Transverse colon (tissue), 4 donors: ENCODE measurements around the gene TRIM67. TPM values are rescaled to one million over a fixed set of nuclear protein-coding genes. Genes with fewer than 3 reads are reported as not detected.
"Not testable (repeated sequence)": the region's sequence is repeated elsewhere in the genome, so short reads cannot be mapped to it uniquely, and the experiment has no call there.

Experiments used
- DNase-seq: peaks from one replicate; pipeline ENCODE4 v3.0.0-alpha.2; 2019
- H3K27ac ChIP-seq, 4 donors: fragments of 200-600 bp; sonication (generic); 2 replicates each; pipeline ENCODE4 v1.5.1; 2016 to 2018; ENCODE audit warnings: inconsistent platforms in 4 of 4
- H3K27me3 ChIP-seq: fragments of 200-600 bp; sonication (generic); 2 replicates; pipeline ENCODE4 v1.5.1; 2017; ENCODE audit warnings: inconsistent platforms
- H3K36me3 ChIP-seq, 4 donors: fragments of 200-600 bp; sonication (generic); 2 replicates each; pipeline ENCODE4 v1.5.1; 2017 to 2019; ENCODE audit warnings: inconsistent platforms in 4 of 4
- H3K4me1 ChIP-seq, 4 donors: fragments of 200-600 bp; sonication (generic); 2 replicates each; pipeline ENCODE4 v1.5.1; 2017 to 2020; ENCODE audit warnings: inconsistent platforms in 4 of 4
- H3K4me3 ChIP-seq, 4 donors: fragments of 200-600 bp; sonication (generic); 1 replicate in 1 of 4; 2 replicates in 3 of 4; pipeline versions ENCODE4 v1.5.1 to v1.6.1; 2017 to 2019; ENCODE audit warnings: inconsistent platforms in 4 of 4
- H3K9me3 ChIP-seq, 2 donors: fragments of 200-600 bp; sonication (generic); 2 replicates each; pipeline ENCODE4 v1.5.1; 2017 to 2019; ENCODE audit warnings: inconsistent platforms in 2 of 2
- EP300 ChIP-seq: sonication (generic); formaldehyde crosslinking; IDR thresholded peaks from one replicate; pipeline ENCODE4 v1.6.1; 2017; ENCODE audit warnings: antibody characterized with exemption, low read depth
- POLR2A ChIP-seq: fragments of 450-650 bp; IDR thresholded peaks from one replicate; pipeline ENCODE4 v1.6.1; 2016; ENCODE audit warnings: antibody characterized with exemption, mild to moderate bottlenecking, moderate library complexity
- POLR2AphosphoS5 ChIP-seq, 3 donors: sonication (generic); formaldehyde crosslinking; IDR thresholded peaks; one replicate each; pipeline ENCODE4 v1.6.1; 2016; ENCODE audit warnings: antibody characterized with exemption in 3 of 3
- WGBS, 2 donors: methylation state at CpG; one replicate each; pipeline ENCODE4 v1.1.5; 2018; ENCODE audit warnings: low coverage in 1 of 2; 5-methylcytosine and 5-hydroxymethylcytosine counted together
- in situ Hi-C, 4 donors: fragments of 200-750 bp; cut with MboI; loops; one replicate each; pipeline versions ENCODE4 v1.15.0 to v1.15.1; 2017; ENCODE audit warnings: low sequenced_read_pairs in 3 of 4, low pct_ligation_motif_present in 1 of 4, low pct_unique_long_range_greater_than_20kb in 1 of 4
- intact Hi-C: fragments of 100-400 bp; cut with DNase I; formaldehyde crosslinking; loops from one replicate; pipeline ENCODE4 v1.15.1; 2023; ENCODE audit warnings: low total_unique reads
- total RNA-seq, 4 donors: library from RNA; depleted of rRNA; stranded (reverse); fragments of >200 nt; gene quantifications; one replicate each; pipeline ENCODE4 v1.1.0, GENCODE V29; 2016
- TF ChIP-seq, protein P1 (sequence below), 5 experiments: fragments of 200-600 bp in 3 of 5; fragments of 450-650 bp in 2 of 5; sonication (generic) in 3 of 5; IDR thresholded peaks; 1 replicate in 2 of 5; 2 replicates in 3 of 5; pipeline ENCODE4 v1.5.1; 2016 to 2017; ENCODE audit warnings: antibody characterized with exemption in 5 of 5, inconsistent platforms in 3 of 5, mild to moderate bottlenecking in 2 of 5, moderate library complexity in 1 of 5

TRIM67 gene
- total RNA-seq, 4 donors from 2014 or later, result under 0.01 to 0.16 TPM; not detected in 2

DNA sequence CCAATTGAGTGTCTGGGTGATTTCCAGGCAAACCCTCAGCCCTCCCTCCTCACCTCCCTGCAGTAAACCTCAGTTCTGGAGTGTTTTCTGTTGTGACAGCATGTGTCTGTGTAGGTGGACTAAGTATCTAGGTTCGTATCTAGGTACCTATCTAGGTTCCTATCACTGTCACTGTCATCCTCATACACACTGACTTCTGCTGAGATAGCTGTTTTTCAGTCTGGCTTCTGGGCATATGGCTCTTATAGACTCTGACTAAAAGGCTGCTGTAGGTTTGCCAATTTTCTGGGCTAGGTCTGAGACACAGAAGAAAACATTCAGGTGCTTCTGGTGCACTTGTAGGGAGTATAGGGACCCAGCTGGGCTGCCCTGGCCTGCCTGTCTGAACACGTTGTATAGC, 8.1 kb upstream of the TRIM67 start:
- intact Hi-C loops, result no loop called here
- H3K36me3 ChIP-seq, result no peaks in the 10 kb centered on the region
- H3K27me3 ChIP-seq, result peaks cover 44% of the 10 kb centered on the region
- 31 to 54% methylated on average over 2 of the region's 2 CpGs for WGBS, 2 donors
- in situ Hi-C loops, result no loop called here
- TF ChIP-seq, protein P1, sequence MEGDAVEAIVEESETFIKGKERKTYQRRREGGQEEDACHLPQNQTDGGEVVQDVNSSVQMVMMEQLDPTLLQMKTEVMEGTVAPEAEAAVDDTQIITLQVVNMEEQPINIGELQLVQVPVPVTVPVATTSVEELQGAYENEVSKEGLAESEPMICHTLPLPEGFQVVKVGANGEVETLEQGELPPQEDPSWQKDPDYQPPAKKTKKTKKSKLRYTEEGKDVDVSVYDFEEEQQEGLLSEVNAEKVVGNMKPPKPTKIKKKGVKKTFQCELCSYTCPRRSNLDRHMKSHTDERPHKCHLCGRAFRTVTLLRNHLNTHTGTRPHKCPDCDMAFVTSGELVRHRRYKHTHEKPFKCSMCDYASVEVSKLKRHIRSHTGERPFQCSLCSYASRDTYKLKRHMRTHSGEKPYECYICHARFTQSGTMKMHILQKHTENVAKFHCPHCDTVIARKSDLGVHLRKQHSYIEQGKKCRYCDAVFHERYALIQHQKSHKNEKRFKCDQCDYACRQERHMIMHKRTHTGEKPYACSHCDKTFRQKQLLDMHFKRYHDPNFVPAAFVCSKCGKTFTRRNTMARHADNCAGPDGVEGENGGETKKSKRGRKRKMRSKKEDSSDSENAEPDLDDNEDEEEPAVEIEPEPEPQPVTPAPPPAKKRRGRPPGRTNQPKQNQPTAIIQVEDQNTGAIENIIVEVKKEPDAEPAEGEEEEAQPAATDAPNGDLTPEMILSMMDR (IDR thresholded peaks at IDR 0.05), result no peak
- TF ChIP-seq EP300 (no peak), POLR2A (no peak), POLR2AphosphoS5 (IDR thresholded peaks at IDR 0.05) (no peak)
- no peak overlapping the region for H3K27ac ChIP-seq
- H3K9me3 ChIP-seq, result peaks cover 10 to 12% of the 10 kb centered on the region in 2 donors
- H3K4me3 ChIP-seq, result no peak overlapping the region
- H3K4me1 ChIP-seq, result no peaks in the 10 kb centered on the region
- DNase-seq, result no peak

DNA sequence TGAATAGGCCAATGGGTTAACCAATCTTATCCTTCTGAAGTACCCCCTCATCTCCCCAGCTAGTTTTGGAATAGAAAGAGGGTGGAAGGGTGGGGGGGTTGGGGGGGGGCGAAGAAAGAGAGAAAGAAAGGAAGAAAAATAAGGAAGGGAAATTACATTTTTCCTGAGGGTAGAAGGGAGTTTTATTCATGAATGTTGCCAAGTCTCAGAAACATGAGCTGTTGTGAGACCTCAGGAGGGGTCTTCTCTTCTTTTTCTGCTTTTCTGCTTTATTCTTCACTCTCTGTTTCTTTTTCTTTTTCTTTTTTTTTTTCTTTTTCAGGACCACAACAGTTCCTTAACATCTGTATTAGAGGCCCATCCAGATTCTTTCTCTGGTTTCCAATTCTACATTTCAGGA, 6.0 kb upstream of the TRIM67 start:
- Histone ChIP-seq H3K27me3 (peaks cover 55% of the 10 kb centered on the region), H3K9me3 (peaks cover 10 to 12% of the 10 kb centered on the region in 2 donors), H3K36me3 (no peaks in the 10 kb centered on the region), H3K4me1 (no peaks in the 10 kb centered on the region), H3K27ac (no peak overlapping the region), H3K4me3 (no peak overlapping the region)
- intact Hi-C loops (no loop called here), in situ Hi-C loops (no loop called here)
- DNase-seq, result no peak
- TF ChIP-seq POLR2A, result no peak
- no peak for TF ChIP-seq EP300
- TF ChIP-seq, protein P1 (IDR thresholded peaks at IDR 0.05), result no peak
- TF ChIP-seq POLR2AphosphoS5 (IDR thresholded peaks at IDR 0.05), result no peak
- WGBS, 2 donors, result 100% methylated on average over 1 of the region's 1 CpG; no CpG with 5 or more reads in 1 of the 2 donors

DNA sequence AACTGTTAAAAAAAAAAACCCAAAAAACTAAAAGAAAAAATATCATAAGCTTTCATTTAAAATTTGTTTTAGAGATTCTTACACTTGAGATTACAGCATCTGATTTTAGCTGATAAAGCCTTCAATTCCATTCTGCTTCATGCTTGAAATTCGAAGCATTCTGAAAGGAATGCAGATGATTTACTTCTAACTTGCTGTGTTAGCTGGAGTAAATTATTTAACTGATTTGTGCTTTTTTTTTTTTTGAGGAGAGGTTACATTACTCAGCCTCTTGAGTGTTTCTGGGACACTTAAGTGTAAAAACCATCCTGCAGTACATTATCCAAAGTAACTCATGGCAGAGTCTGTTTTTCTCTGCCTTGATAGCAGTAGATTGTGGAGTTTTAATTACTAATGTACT, 4.5 kb upstream of the TRIM67 start:
- intact Hi-C loops (no loop called here), in situ Hi-C loops (no loop called here)
- Histone ChIP-seq H3K36me3 (no peaks in the 10 kb centered on the region), H3K27ac (no peak overlapping the region), H3K4me1 (peaks cover 0 to 14% (median 10%) of the 10 kb centered on the region in 4 donors), H3K9me3 (peaks cover under 1 to 3% of the 10 kb centered on the region in 2 donors), H3K27me3 (peaks cover 69% of the 10 kb centered on the region), H3K4me3 (no peak overlapping the region)
- DNase-seq, result no peak
- no peak for TF ChIP-seq POLR2A
- TF ChIP-seq, protein P1 (IDR thresholded peaks at IDR 0.05), result no peak
- WGBS, 2 donors, result 33% methylated on average over 1 of the region's 1 CpG

DNA sequence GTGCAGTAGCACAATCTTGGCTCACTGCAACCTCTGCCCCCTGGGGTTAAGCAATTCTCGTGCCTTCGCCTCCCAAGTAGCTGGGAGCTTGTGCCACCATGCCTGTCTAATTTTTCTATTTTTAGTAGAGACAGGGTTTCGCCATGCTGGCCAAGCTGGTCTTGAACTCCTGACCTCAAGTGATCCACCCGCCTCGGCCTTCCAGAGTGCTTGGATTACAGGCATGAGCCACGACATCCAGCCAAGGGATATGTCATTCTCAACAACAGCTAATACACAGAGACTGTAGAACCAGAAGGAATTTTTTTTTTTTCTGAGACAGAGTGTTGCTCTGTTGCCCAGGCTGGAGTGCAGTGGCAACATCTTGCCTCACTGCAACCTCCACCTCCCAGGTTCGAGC, 3.7 kb upstream of the TRIM67 start:
- H3K4me3 ChIP-seq, H3K36me3 ChIP-seq, H3K9me3 ChIP-seq, intact Hi-C loops, DNase-seq, H3K27ac ChIP-seq, in situ Hi-C loops: not testable (repeated sequence)
- Histone ChIP-seq H3K4me1 (peaks cover 1 to 22% (median 18%) of the 10 kb centered on the region in 4 donors), H3K27me3 (peaks cover 77% of the 10 kb centered on the region)
- 76 to 89% methylated on average over 3 to 7 of the region's 7 CpGs for WGBS, 2 donors

DNA sequence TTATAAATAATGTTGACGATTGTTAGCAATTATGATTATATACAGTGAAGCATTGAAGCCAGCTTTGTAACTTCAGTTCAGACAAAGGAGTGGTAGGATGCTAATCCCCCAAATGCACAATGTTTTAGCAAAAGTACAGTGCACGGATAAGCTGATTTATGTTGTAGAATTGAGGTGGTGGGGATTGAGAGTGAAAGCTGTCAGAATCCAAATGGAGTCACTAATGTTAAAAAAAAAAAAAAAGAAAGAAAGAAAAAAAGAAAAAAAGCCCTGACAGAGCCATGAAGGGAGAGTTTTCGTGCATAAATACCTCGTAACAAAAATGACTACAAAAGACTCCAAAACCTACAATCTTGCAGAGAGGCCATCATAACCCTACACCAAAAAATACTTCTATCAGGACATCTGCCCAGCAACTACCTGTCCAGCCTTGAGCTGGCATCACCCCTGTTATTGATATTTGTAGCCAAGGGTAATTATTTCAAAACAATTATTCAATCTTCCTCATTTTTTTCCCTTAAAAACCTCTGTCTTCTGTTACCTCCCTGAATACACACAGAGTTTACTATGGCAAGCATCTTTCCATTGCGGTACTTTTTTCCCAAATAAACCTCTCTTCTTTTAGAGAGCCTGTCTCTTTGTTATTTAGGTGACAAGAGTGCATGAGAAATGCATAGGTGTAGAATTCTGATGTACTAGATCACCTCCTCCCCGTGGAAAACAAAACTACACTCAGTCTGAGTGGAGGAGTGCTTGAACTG, 2.5 kb upstream of the TRIM67 start:
- no peaks in the 10 kb centered on the region for H3K36me3 ChIP-seq
- H3K27me3 ChIP-seq, result peaks cover 85% of the 10 kb centered on the region
- H3K4me1 ChIP-seq, result peaks cover 4 to 26% (median 19%) of the 10 kb centered on the region in 4 donors
- TF ChIP-seq EP300 (no peak), POLR2A (no peak)
- TF ChIP-seq, protein P1 (IDR thresholded peaks at IDR 0.05), result no peak
- in situ Hi-C loops, result no loop called here
- 62 to 82% methylated on average over 6 of the region's 6 CpGs for WGBS, 2 donors
- intact Hi-C loops, result no loop called here
- no peak for DNase-seq
- H3K27ac ChIP-seq, result no peak overlapping the region
- H3K9me3 ChIP-seq, result no peaks in the 10 kb centered on the region
- H3K4me3 ChIP-seq, result no peak overlapping the region
